DLD1 (cell line): ENCODE data around the gene SLC25A25.
"Not testable (repeated sequence)": the region's sequence is repeated elsewhere in the genome, so short reads cannot be mapped to it uniquely, and the experiment has no call there.

Source experiments
- in situ Hi-C: cut with HindIII; loops from 2 replicates; pipeline ENCODE4 v1.10.0; 2017; ENCODE audit warnings: low sequenced_read_pairs

Gene SLC25A25

DNA sequence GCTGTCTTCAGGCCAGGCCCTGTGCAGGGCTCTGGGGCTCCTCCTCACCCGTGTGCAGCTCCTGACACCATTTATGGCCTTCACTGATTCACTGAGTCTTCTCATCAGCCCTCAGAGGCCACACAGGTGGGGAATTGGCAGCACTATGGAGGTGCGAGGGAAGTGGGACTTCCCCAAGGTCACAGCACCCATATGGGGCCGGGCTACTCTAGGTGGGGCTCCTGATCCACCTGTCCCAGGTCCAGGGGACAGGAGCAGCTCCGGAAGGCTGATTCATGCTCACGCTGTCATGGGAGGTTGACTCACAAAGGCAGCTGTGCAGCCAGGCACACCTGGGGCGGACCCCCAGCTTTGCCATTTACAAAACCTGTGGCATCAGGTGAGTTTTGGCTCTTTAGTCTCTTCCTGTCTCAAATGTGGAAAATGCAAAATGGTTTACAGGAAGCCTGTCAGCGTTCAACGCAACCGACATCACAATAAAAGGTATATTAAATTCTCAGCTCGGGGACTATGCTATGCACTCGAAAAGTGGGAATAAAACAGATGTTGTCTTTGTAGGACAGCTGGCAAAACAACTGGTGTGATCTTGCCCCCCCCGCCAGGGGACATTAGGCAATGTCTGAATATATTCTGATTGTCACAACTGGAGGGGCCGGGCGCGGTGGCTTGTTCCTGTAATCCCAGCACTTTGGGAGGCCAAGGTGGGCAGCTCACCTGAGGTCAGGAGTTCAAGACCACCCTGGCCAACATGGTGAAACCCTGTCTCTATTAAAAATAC, 15.9 kb upstream of the SLC25A25 start:
- in situ Hi-C loops, result no loop called here

DNA sequence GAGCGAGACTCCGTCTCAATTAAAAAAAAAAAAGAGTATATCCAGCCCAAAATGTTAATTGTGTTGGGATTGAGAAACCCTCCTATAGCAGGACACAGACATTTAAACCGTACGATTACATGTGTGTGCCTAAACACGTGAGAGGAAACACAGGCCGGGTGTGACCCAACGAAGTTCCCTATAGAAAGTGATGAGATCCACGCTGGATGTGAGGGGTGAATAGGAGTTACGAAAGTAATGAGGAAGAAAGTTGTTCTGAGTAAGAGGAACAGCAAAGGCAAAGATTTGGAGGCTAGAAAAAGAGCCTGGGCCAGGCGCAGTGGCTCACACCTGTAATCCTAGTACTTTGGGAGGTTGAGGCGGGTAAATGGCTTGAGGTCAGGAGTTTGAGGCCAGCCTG, 14.5 kb upstream of the SLC25A25 start:
- in situ Hi-C loops, result no loop called here

DNA sequence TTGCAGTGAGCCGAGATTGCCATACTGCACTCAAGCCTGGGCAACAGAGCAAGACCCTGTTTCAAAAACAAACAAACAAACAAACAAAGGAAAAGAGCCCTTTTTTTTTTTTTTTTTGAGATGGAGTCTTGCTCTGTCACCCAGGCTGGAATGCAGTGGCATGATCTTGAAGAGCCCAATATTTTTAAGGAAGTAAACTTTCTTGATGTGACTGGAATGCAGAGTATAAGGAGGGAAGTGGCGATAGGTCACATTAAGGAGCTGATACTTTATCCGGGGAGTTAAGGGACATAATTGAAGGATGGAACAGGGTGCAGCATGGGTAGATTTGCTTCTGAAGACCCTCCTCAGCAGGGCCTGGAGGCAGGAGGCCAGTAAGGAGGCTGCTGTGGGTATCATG, 13.9 kb upstream of the SLC25A25 start:
- in situ Hi-C loops, result no loop called here

DNA sequence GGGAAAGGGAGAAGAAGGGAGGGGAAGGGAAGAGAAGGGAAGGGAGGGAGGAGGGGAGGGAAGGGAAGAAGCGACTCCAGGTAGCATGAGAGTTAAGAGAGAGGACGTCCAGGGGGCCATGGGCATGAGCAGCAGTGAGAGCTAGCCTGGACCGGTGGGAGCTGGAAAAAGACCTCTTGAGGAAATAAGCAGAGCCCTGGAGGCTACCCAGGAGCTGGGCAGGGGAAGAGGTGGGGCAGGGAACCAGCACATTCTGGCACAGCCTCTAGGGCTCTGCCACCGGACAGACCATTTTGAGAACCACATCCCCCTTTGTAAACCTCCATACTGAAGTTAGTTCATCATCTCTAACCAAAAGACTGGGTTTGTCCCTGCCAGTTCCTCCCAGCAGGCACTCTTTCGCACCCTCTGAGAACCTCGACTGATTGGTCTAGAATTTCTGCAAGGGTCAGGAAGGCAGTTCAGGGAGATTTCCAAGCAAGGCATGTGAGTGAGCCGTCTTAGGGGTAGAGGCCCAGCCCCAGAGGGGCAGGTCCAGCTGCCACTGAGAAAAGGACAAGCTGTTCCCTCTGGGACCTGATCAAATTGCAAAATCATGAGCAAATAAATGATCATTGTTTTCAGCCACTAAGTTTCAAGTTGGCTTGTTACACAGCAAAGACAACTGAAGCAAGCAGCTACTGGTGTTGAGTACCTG, 12.5 kb upstream of the SLC25A25 start:
- in situ Hi-C loops, result no loop called here

DNA sequence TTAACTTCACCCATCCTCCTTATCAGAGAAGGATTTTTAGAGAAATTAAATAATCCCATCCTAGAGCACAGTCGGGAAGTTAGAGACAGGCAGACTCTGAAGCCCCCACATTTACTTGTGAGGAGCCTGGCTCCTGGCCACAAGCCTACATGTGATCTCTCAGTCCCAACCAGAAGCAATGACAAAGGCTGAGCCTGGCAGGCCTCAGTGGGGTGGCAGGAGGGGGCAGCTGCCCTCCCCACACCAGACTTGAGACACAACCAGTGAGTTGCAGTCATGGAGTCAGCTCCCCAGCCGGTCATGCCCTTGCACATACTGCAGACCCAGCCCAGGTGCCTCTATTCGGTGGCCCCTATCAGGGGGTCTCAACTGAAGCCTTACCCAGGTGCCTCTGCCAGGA, 11.9 kb upstream of the SLC25A25 start:
- in situ Hi-C loops, result no loop called here

DNA sequence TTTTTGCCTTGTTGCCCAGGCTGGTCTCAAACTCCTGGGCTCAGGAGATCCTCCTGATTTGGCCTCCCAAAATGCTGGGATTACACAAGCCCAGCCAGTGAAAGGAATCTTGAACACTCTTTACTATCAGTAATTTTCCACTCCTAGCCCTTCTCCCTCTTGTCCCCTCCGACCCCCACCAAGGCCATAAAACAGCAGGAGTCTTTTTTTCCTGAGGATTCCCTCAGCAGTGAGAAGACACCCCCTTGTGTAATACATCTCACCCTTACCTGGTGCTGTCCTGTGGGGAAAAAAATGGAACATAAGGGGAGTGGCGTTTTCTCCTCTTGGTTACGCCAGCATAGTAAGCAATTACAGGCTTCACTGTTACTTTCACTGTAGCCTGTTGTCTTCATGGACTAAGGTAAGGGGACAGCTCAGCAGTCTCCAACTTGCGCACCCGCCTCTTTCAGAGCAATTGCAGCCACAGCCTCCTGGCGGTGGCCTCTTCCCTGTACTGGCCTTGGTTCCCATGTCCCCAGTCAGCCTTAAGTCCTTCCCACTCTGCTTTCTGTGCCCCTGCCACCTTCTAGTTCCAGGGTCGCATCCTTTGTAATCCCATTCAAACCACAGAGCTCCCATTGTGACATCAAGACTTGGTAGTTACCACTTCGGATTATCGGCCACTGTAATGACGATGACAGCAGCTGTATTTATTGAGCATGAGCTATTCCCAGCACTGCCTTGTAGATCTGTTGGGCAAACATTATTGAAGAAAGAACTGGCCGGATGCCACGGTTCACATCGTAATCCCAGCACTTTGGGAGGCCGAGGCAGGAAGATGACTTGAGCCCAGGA, 10.9 kb upstream of the SLC25A25 start:
- in situ Hi-C loops, result no loop called here

DNA sequence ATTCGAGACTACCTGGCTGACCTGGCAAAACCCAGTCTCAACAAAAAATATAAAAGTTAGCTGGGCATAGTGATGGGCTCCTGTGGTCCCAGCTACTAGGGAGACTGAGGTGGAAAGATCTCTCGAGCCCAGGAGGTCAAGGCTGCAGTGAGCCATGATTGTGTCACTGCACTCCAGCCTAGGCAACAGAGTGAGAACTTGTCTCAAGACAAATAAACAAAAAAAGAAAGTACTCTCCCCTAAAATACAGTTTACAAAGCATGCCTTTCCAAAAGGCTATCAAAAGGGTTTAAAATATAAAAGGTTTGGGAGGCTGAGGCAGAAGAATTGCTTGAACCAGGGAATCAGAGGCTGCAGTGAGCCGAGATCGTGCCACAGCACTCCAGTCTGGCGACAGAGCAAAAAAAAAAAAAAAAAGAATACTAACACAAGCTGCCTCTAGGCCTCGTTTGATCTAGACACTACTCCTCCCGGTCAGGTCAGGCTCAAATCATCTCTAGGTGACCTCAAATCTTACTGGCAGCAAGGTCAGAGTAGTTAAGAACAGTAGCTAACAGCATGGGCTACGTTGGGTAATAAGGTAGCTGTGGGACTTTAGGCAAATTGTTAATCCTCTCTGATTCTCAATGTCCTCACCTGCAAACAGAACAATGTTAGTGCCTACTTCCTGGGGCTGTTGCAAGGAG, 10.2 kb upstream of the SLC25A25 start:
- in situ Hi-C loops, result no loop called here

DNA sequence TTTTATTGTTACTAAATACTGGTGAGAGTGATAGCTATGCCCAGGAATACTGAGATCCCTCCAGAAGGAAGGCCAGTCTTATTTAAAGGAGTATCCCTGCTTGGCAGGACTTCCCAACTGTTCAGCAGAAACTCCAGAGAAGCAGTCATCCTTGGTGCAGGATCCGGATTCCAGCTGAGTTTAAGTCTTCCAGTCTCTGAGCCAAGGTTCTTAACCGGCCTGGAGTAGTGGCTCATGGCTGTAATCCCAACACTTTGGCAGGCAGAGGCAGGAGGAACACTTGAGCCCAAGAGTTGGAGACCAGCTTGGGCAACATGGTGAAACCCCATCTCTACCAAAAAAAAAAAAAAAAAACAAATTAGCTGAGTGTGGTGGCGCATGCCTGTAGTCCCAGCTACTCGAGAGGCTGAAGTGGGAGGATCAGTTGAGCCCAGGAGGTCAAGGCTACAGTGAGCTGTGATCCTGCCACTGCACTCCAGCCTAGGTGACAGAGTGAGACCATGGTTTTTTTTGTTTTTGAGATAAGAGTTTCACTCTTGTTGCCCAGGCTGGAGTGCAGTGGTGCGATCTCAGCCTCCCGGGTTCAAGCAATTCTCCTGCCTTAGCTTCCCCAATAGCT, 8.6 kb upstream of the SLC25A25 start:
- in situ Hi-C loops, result no loop called here

DNA sequence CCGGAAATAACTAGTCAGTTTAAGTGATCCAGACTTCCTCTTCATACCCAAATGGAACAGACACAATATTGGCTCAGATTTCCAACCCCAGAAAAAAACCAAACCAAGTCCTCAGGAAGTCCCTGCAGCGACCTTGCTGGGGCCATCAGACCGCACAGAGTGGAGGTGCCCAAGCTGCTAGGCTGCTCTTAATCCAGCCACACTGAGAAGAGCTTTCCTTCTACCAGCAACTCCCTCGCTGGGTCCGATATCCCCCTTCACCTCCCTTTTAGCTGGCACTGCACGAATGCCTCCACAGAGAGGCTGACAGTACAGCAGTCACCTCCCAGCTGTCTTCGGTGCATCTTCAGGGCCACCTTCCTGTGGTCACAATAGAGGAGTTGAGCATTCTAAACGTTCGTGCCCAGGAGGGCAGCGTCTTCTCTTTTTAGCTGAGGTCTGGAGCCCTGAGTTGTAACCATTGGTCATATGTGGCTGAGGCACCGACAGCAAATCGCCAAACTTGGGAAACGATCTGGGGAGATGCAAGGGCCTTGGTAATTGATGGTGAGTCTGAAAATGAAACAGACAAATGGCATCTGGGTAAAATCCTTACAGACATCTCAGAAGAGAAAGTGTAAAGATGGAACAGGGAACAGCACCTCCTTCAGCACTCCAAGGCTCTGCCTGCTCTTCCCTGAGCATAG, 6.6 kb upstream of the SLC25A25 start:
- in situ Hi-C loops, result no loop called here

DNA sequence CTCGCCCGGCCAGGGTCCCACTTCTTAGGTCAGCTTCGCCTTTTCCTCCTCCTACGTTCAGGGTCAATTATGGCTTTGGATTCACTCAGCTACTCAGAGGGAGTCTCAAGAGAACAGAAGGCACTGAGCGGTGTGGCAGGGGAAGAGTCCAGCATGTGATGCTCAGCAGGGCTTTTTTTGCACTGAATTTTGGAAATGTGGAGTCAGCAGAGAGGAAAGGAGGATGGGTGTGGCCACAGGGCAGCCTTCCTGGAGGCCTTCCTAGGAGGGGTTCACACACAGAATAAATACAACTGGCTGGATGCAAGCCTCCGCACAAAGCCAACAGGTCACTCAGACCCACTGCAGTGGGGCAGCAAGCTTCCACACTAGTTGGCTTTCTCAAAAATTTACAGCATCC, 5.8 kb upstream of the SLC25A25 start:
- in situ Hi-C loops, result no loop called here

DNA sequence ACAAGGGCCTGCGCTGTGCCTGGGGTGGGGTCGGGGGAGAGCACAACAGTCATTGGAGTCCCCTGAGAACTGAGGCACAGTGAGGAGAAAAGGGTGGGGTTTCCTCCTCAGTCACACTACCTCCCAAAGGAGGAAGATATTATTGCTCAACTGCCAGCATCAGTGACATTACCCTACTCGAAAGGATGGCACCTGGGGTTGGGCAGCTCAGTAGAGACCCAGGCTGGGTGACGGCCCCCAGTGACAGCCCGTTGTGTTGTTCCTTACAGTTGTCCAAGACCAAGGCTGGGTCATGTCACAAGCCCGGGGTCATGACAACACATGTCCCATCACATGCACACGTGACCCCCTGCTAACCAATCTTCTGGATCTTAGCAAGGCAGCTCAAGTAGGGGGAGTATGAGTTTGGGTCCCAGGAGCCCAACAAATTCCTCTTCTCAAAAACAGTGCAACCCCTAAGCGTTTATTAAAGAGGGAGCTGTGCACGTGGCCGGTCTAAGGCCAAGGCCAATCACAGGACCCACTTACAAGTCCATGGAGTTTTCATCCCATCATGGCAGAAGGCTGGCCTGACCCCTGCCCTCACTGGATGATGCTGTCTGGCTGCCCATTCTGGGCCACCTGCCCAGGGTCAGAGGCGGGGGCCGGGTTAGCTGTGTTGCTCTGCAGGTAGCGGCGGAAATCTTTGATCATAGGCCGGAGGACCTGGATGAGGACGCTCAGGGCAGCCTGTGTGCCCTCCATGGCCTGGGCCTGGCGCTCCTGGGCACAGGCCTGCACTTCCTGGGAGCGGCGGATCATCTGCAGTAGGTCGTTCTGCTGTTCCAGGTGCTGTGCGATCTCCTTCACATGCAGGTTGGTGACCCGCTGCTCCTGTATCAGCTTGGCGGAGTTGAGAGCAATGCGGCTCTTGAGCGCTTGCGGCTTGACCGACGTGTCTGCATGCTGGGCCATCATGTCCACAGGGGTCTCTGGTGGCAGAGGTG, 4.9 kb upstream of the SLC25A25 start:
- in situ Hi-C loops, result no loop called here

DNA sequence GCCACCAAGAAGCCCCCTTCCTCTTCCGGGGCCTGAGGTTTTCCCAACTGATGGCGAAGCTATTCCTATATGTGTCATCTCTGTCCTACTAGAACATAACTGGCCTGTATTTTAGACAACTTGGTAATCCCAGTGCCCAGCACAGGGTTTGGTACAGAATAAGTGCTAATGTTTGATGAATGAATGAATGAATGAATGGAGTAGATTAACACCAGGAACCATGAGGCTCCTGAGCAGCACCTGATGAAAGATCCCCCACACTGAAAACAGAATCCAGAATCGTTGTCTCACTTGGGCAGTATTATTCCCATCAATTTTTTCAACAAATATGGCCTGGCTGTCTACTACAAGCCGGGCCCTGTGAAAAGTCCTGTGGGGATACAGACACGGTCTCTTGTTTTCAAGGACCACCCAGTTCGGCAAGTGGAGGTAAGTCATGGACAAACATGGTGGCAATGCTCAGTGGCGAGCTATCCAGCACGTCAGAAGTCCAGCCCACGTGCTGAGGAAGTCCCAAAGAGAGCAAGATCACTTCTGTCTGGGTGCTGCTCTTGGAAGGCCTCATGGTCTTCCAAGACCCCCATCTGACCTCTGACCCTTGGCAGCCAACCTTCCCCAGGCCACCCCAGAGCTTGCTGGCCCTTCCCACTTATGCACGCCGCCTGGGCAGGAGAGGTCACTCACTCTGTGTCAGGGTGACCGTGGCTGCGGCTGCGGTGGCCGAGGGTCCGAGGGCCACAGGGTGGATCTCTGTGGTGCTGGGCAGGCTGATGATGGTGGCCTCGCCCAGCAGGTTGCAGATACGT, 1.9 kb upstream of the SLC25A25 start:
- in situ Hi-C loops, result no loop called here

DNA sequence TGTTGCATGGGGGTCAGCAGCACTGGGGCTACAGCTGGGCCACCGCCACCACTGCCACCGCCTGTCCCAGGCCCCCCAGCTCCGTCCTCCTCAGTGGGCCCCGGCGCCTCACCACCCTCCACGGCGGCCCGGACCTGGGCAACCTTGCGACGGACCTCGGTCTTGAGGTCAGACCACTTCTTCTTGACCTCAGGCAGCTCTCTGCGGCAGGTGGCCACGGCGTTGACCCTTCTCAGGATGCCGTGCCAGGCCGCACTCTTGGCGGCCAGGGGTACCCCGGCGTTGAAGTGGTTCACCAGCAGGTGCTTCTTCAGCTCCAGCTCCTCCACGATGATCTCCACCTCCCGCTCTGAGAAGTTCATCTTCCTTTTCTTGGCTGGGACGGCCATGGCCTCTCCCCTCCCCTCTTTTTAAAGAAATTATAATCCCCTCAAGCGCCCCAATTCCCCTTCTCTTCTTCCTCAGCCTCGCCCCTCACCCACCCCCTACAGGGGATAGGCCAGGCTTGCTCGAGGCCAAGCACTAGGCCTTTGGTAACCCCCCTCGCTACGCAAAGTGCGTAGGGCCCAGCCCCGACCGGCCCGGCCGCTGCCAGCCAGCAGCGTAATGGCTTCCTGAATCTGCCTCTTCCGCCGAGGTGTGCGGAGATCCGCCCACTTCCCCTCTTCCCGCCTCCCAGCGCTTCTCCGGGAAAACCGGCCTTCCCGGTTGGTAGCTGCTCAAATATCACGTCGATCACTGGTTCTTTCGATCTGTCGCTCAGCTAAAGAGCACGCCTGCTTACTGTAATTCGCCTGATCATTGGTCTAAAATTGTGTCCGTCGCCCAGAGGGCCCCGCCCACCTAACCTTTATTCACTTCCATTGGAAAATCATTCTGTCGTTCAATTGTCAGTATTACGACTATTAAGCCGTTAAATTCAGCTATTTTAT, 1.1 kb upstream of the SLC25A25 start, which contains the start of gene NAIF1:
Gene NAIF1, minus strand, starts transcription at position 608 of the 932 bp plus-strand sequence. Its CDS starts 219 bp downstream, at position 389.
- in situ Hi-C loops, result no loop called here

DNA sequence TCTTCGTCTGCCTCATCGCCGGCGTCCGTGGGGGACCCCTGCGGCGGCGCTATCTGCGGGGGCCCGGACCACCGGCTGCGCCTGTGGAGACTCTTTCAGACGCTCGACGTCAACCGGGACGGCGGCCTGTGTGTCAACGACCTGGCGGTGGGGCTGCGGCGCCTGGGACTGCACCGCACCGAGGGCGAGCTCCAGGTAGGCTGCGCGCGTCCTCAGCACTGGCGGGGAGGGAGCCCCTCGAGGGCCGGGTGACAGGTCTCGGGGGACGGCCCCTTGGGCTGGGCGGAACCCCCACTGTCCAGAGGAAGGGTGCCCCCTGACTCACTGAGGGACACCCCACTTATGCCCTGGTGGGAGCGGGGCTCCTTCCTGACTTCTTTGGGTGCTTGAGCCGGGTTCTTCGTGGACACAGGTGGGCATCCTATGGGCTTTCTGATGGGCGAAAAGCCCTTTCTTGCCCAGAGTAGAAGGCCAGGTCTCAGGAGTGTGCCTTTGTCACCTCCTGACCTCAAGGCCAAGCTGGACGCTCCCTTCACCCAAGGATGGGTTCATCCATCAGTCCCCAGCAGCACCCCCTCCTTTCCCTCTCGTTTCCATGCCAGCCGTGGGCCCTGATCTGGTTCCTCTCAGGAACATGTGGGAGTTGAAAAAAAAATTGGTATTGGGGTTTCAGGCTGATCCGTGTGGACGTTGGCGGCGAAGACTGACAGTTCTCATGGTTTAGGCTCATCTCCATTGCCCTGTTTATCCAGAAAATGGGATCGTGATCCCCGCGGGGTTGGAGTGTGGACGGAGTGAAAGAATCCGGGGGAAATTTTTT, 564 bp downstream of the SLC25A25 start:
- in situ Hi-C loops, result no loop called here

DNA sequence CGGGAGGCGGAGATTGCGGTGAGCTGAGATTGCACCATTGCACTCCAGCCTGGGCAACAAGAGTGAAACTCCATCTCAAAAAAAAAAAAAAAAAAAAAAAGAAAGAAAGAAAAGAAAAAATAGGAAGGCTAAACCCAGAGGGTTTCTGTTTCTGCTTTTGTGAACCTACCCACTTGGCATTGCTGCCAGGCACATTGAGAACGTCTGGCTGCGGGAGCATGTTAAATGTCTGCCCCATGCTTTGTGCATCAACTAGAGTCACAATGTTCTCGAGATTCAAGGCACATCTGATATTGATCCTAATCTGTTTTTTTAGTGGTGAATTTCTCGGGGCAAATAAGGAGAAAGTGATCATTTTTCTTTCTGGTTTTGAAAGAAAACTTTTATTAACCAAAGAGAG, 2.8 kb downstream of the SLC25A25 start:
- in situ Hi-C loops, result no loop called here

DNA sequence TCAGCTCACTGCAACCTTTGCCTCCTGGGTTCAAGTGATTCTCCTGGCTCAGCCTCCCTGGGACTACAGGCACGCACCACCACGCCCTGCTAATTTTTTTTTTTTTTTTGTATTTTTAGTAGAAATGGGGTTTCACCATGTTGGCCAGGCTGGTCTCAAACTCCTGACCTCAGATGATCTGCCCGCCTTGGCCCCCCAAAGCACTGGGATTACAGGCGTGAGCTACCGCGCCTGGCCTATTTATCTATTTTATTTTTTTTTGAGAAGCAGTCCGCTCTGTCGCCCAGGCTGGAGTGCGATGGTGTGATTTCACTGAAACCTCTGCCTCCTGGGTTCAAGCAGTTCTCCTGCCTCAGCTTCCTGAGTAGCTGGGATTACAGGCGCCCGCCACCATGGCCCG, 3.4 kb downstream of the SLC25A25 start:
- in situ Hi-C loops, result not testable (repeated sequence)
